Umbilical cord (tissue), 2 donors: ENCODE results near the gene KCND3. TPM values are rescaled to one million over a fixed set of nuclear protein-coding genes. Genes with fewer than 3 reads are reported as not detected.

Source experiments
- DNase-seq: peaks from one replicate; pipeline ENCODE4 v3.0.0-alpha.2; 2015; ENCODE audit warnings: low spot score
- total RNA-seq: library from RNA; depleted of rRNA; stranded (reverse); fragments of >200 nt; gene quantifications from one replicate; pipeline ENCODE4 v1.2.3, GENCODE V29; 2014; ENCODE audit warnings: low replicate concordance; ENCODE audit not compliant: insufficient read depth

The KCND3 gene
- total RNA-seq, 1 donor from 2014 or later: 10.6 TPM

- no peak for DNase-seq
Measured at GRCh38 chr1:111882986-111883560, 106.4 kb downstream of the KCND3 start.

- DNase-seq: no peak
Measured at GRCh38 chr1:111882559-111882958, 106.9 kb downstream of the KCND3 start.

- DNase-seq: no peak
Measured at GRCh38 chr1:111880881-111881837, 108.3 kb downstream of the KCND3 start.

GRCh38 chr1:111879081-111879480, 110.4 kb downstream of the KCND3 start:
- no peak for DNase-seq

- DNase-seq: no peak
Measured at GRCh38 chr1:111878649-111879048, 110.8 kb downstream of the KCND3 start.

- DNase-seq: no peak
Measured at GRCh38 chr1:111878091-111878490, 111.4 kb downstream of the KCND3 start.

- no peak for DNase-seq
Measured at GRCh38 chr1:111876631-111877030, 112.8 kb downstream of the KCND3 start.

GRCh38 chr1:111875640-111876039, 113.8 kb downstream of the KCND3 start:
- no peak for DNase-seq

- no peak for DNase-seq
Measured at GRCh38 chr1:111873460-111874030, 115.9 kb downstream of the KCND3 start.

GRCh38 chr1:111870181-111870580, 119.3 kb downstream of the KCND3 start:
- no peak for DNase-seq

GRCh38 chr1:111867868-111868440, 121.5 kb downstream of the KCND3 start:
- DNase-seq: no peak

- DNase-seq: no peak
Measured at GRCh38 chr1:111864862-111865261, 124.6 kb downstream of the KCND3 start.

GRCh38 chr1:111863401-111863800, 126.1 kb downstream of the KCND3 start:
- no peak for DNase-seq

- DNase-seq: no peak
Measured at GRCh38 chr1:111862599-111862998, 126.9 kb downstream of the KCND3 start.

- no peak for DNase-seq
Measured at GRCh38 chr1:111861523-111861922, 127.9 kb downstream of the KCND3 start.

- no peak for DNase-seq
Measured at GRCh38 chr1:111857194-111857651, 132.2 kb downstream of the KCND3 start.

- no peak for DNase-seq
Measured at GRCh38 chr1:111856411-111857185, 132.9 kb downstream of the KCND3 start.

GRCh38 chr1:111855260-111855659, 134.2 kb downstream of the KCND3 start:
- DNase-seq: no peak

GRCh38 chr1:111852261-111852721, 137.2 kb downstream of the KCND3 start:
- DNase-seq: no peak

- no peak for DNase-seq
Measured at GRCh38 chr1:111851552-111851951, 137.9 kb downstream of the KCND3 start.

- no peak for DNase-seq
Measured at GRCh38 chr1:111850109-111850508, 139.4 kb downstream of the KCND3 start.
